B cell (primary cell): ENCODE measurements around the gene ACTRT3. TPM values are rescaled to one million over a fixed set of nuclear protein-coding genes. Genes with fewer than 3 reads are reported as not detected.
"Not testable (repeated sequence)": the region's sequence is repeated elsewhere in the genome, so short reads cannot be mapped to it uniquely, and the experiment has no call there.

ENCODE experiments used
- ATAC-seq: fragments of 200-7000 bp; cut with Tn5 transposase; one replicate; pipeline ENCODE4 v1.10.0; 2021; ENCODE audit warnings: low read depth, mild to moderate bottlenecking, moderate number of reproducible peaks, moderate library complexity
- CTCF ChIA-PET: fragments of 350-600 bp; sonication (Branson Sonifier 250); formaldehyde crosslinking; loops from one replicate; lab custom pipeline; 2021; ENCODE audit warnings: antibody characterized with exemption, inconsistent platforms; lab: Charles Lee
- POLR2A ChIA-PET: fragments of 350-600 bp; sonication (Branson Sonifier 250); formaldehyde crosslinking; loops from one replicate; lab custom pipeline; 2021; ENCODE audit warnings: antibody characterized with exemption; lab: Charles Lee
- DNase-seq: peaks from one replicate; pipeline ENCODE4 v3.0.0; 2013
- H2AFZ ChIP-seq: 2 replicates; pipeline ENCODE4 v1.6.1; 2012; ENCODE audit warnings: mild to moderate bottlenecking, low read depth, low read length; ENCODE audit not compliant: insufficient read depth, poor library complexity, severe bottlenecking
- H3K27ac ChIP-seq, 2 donors: 1 replicate in 1 of 2; 2 replicates in 1 of 2; pipeline ENCODE4 v1.5.1; 2012 to 2013; ENCODE audit warnings: low read length in 2 of 2, mild to moderate bottlenecking in 2 of 2, moderate library complexity in 1 of 2
- H3K27me3 ChIP-seq, 4 experiments: fragments of 200-600 bp in 1 of 4; sonication (generic) in 1 of 4; replicated peaks in 1 of 4; 1 replicate in 2 of 4; 2 replicates in 2 of 4; pipeline versions ENCODE4 v1.6.1 to v1.7.0; 2013 to 2016; ENCODE audit warnings: low read length in 3 of 4, mild to moderate bottlenecking in 2 of 4, mixed read lengths in 1 of 4, moderate library complexity in 1 of 4; ENCODE audit not compliant: insufficient read depth in 4 of 4, control insufficient read depth in 3 of 4; ENCODE audit errors: control extremely low read depth in 1 of 4
- H3K36me3 ChIP-seq, 2 experiments: replicated peaks in 1 of 2; 1 replicate in 1 of 2; 2 replicates in 1 of 2; pipeline versions ENCODE4 v1.6.1 to v1.7.1; 2013; ENCODE audit warnings: low read length in 1 of 2; ENCODE audit not compliant: insufficient read depth in 2 of 2, control insufficient read depth in 1 of 2; ENCODE audit errors: control extremely low read depth in 1 of 2, extremely low read depth in 1 of 2
- H3K4me1 ChIP-seq, 2 donors: fragments of 200-600 bp in 1 of 2; sonication (generic) in 1 of 2; 1 replicate in 1 of 2; 2 replicates in 1 of 2; pipeline versions ENCODE4 v1.5.1 to v1.6.1; 2013 to 2017; ENCODE audit warnings: low read length in 2 of 2; ENCODE audit not compliant: control insufficient read depth in 2 of 2, insufficient read depth in 2 of 2
- H3K4me2 ChIP-seq: replicated peaks from 2 replicates; pipeline ENCODE3; 2012; ENCODE audit warnings: mild to moderate bottlenecking, low read depth, low read length; ENCODE audit not compliant: poor library complexity, severe bottlenecking
- H3K4me3 ChIP-seq, 5 experiments: fragments of 200-600 bp in 1 of 5; sonication (generic) in 1 of 5; 1 replicate in 3 of 5; 2 replicates in 2 of 5; pipeline versions ENCODE4 v1.5.1 to v1.7.0; 2011 to 2016; ENCODE audit warnings: low read length in 4 of 5, mild to moderate bottlenecking in 4 of 5, low read depth in 2 of 5, control low read depth in 1 of 5, moderate library complexity in 1 of 5; ENCODE audit not compliant: insufficient read depth in 1 of 5; ENCODE audit errors: control extremely low read depth in 1 of 5, extremely low read depth in 1 of 5
- H3K79me2 ChIP-seq: fragments of 200-600 bp; sonication (generic); one replicate; pipeline ENCODE4 v1.6.0; 2016; ENCODE audit warnings: low read length; ENCODE audit not compliant: control insufficient read depth, insufficient read depth
- H3K9ac ChIP-seq: fragments of 200-600 bp; sonication (generic); 2 replicates; pipeline ENCODE4 v1.6.1; 2017; ENCODE audit warnings: mild to moderate bottlenecking, low read length, moderate library complexity
- H3K9me3 ChIP-seq, 3 donors: one replicate each; pipeline versions ENCODE4 v1.6.1 to v1.7.1; 2013; ENCODE audit warnings: low read length in 2 of 3; ENCODE audit not compliant: control insufficient read depth in 2 of 3, insufficient read depth in 1 of 3; ENCODE audit errors: control extremely low read depth in 1 of 3
- H4K20me1 ChIP-seq: 2 replicates; pipeline ENCODE4 v1.6.0; 2012; ENCODE audit warnings: mild to moderate bottlenecking, low read length; ENCODE audit not compliant: insufficient read depth, control insufficient read depth, poor library complexity, severe bottlenecking
- H3K27ac Mint-ChIP-seq: one replicate; pipeline ENCODE4 v1.8.0; 2021; ENCODE audit warnings: mixed read lengths
- H3K27me3 Mint-ChIP-seq: one replicate; pipeline ENCODE4 v1.8.0; 2021; ENCODE audit warnings: mixed read lengths
- H3K4me1 Mint-ChIP-seq: one replicate; pipeline ENCODE4 v1.8.0; 2021; ENCODE audit warnings: mixed read lengths
- H3K4me3 Mint-ChIP-seq: one replicate; pipeline ENCODE4 v1.8.0; 2021; ENCODE audit warnings: mixed read lengths
- H3K9me3 Mint-ChIP-seq: one replicate; pipeline ENCODE4 v1.8.0; 2022; ENCODE audit warnings: mixed read lengths; ENCODE audit not compliant: insufficient read depth
- CTCF ChIP-seq: fragments of 200-600 bp; IDR thresholded peaks from one replicate; pipeline ENCODE4 v1.8.0; 2022; ENCODE audit warnings: antibody characterized with exemption, mild to moderate bottlenecking
- EZH2 ChIP-seq: IDR thresholded peaks from 2 replicates; pipeline ENCODE4 v1.6.1; 2012; ENCODE audit warnings: borderline replicate concordance, low read depth, mild to moderate bottlenecking, moderate library complexity, low read length; ENCODE audit not compliant: insufficient read depth, poor library complexity, severe bottlenecking
- WGBS: methylation state at CpG from one replicate; pipeline ENCODE4 v1.1.5; 2013; ENCODE audit warnings: missing lambda C conversion rate; ENCODE audit not compliant: insufficient coverage; 5-methylcytosine and 5-hydroxymethylcytosine counted together
- intact Hi-C: fragments of 100-400 bp; cut with micrococcal nuclease; formaldehyde crosslinking; loops from one replicate; pipeline ENCODE4 v1.10.0; 2022
- polyA plus RNA-seq: library from polyadenylated mRNA; depleted of rRNA; stranded (reverse); fragments of >200 nt; gene quantifications from 2 replicates; pipeline ENCODE4 v1.2.3, GENCODE V29; 2012
- total RNA-seq, 2 donors: library from RNA; stranded (reverse); fragments of 120-200 nt in 1 of 2; gene quantifications; 1 replicate in 1 of 2; 2 replicates in 1 of 2; pipeline versions ENCODE4 v1.2.3 to v1.2.4, GENCODE V29; 2013 to 2022

The ACTRT3 gene
- total and polyA plus RNA-seq, 2 donors (not counting 1 experiment from before 2014, with no cell fraction given), result 0.18 to 0.37 TPM

GRCh38 chr3:169739067-169739466, 30.3 kb downstream of the ACTRT3 start:
- Histone ChIP-seq H3K79me2 (no peaks in the 10 kb centered on the region), H3K9ac (no peak overlapping the region), H3K9me3 (peaks cover 0 to 3% (median 0%) of the 10 kb centered on the region in 3 donors), H3K4me2 (no peak overlapping the region), H3K4me3 (no peak overlapping the region), H4K20me1 (no peaks in the 10 kb centered on the region), H3K27ac (no peak overlapping the region), H3K36me3 (no peaks in the 10 kb centered on the region), H3K27me3 (peaks cover 0 to 3% (median 0%) of the 10 kb centered on the region in 4 experiments), H2AFZ (no peak overlapping the region), H3K4me1 (no peaks in the 10 kb centered on the region)
- Mint-ChIP-seq H3K27ac (no peak overlapping the region), H3K9me3 (peaks cover 2% of the 10 kb centered on the region), H3K4me3 (no peak overlapping the region), H3K27me3 (no peaks in the 10 kb centered on the region), H3K4me1 (no peaks in the 10 kb centered on the region)
- ChIA-PET CTCF (no interaction called here), POLR2A (no interaction called here)
- TF ChIP-seq CTCF (no peak), EZH2 (no peak)
- no CpG with 5 or more reads among the region's 2 CpGs for WGBS
- intact Hi-C loops, result no loop called here
- ATAC-seq, result no peak
- DNase-seq, result no peak

GRCh38 chr3:169731857-169732256, 37.5 kb downstream of the ACTRT3 start:
- CTCF ChIA-PET, result interaction anchor here (1.2 kb wide), 1 partner anchor 12 kb away, joined by 3 read pairs; no protein-coding TSS in a partner anchor
- H4K20me1 ChIP-seq, H3K79me2 ChIP-seq, H3K27ac ChIP-seq, H3K4me1 ChIP-seq, H3K36me3 ChIP-seq, ATAC-seq, intact Hi-C loops, POLR2A ChIA-PET, H3K27ac Mint-ChIP-seq, H3K27me3 ChIP-seq, H3K4me3 Mint-ChIP-seq, DNase-seq, H3K4me2 ChIP-seq, H3K4me1 Mint-ChIP-seq, H3K9ac ChIP-seq, H3K9me3 ChIP-seq, H2AFZ ChIP-seq, H3K4me3 ChIP-seq, H3K9me3 Mint-ChIP-seq: not testable (repeated sequence)
- peaks cover 53% of the 10 kb centered on the region for H3K27me3 Mint-ChIP-seq
